ENCODE measurements around the gene CNIH3.

- TF ChIP-seq POLR2A (IDR thresholded peaks at IDR 0.05) (no peak), POLR2AphosphoS5 (IDR thresholded peaks at IDR 0.05) (no peak), CTCF (IDR thresholded peaks at IDR 0.05) (no peak)
Measured at GRCh38 chr1:224762046-224762445, 145.9 kb downstream of the CNIH3 start.
